GM19438 (cell line): Measurements from ENCODE around the gene SAP30.

ENCODE experiments used
- ATAC-seq: cut with Tn5 transposase; IDR thresholded peaks from one replicate; pipeline ENCODE4 v1.9.1; 2021; ENCODE audit warnings: low read depth; ENCODE audit not compliant: unreplicated experiment

SAP30 gene, protein sequence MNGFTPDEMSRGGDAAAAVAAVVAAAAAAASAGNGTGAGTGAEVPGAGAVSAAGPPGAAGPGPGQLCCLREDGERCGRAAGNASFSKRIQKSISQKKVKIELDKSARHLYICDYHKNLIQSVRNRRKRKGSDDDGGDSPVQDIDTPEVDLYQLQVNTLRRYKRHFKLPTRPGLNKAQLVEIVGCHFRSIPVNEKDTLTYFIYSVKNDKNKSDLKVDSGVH

DNA sequence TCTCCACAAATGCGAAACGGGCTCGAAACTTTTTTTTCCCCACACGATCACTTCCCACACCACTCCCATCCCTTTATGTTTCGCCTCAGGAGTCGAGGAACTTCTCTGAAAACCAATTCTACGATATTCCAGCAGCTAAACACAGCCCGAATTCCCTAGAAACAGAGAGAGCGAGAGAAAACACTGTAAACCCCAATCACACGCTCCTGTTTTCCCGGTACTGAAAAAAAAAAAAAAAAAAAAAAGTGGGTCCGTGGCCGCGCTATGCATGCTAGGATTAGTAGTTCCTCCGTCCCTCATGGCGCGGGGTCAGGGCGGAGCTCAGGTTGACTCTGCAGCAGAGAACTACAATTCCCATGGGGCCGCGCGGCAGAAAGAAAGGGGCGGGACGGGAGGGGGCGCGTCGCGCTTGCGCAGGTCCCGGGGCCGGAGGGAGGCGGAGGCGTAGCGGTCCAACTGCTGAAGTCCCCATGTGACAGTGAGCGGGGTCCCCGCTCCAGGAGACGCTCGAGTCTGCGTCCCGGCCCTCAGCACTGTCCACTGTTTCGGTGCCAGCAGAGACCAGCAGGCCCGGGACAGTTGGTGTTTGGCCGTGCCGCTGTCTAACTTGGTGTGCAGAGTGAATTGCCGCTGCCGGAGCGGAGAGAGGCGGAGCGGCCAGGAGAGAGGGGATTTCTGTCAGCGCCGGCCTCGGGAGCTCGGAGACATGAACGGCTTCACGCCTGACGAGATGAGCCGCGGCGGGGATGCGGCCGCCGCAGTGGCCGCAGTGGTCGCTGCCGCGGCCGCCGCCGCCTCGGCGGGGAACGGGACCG, at the start of gene SAP30:
Gene SAP30, plus strand, starts transcription at position 478 of the 815 bp plus-strand sequence. Its CDS starts 229 bp downstream, at position 707.
- peak; percentile 58 for ATAC-seq

DNA sequence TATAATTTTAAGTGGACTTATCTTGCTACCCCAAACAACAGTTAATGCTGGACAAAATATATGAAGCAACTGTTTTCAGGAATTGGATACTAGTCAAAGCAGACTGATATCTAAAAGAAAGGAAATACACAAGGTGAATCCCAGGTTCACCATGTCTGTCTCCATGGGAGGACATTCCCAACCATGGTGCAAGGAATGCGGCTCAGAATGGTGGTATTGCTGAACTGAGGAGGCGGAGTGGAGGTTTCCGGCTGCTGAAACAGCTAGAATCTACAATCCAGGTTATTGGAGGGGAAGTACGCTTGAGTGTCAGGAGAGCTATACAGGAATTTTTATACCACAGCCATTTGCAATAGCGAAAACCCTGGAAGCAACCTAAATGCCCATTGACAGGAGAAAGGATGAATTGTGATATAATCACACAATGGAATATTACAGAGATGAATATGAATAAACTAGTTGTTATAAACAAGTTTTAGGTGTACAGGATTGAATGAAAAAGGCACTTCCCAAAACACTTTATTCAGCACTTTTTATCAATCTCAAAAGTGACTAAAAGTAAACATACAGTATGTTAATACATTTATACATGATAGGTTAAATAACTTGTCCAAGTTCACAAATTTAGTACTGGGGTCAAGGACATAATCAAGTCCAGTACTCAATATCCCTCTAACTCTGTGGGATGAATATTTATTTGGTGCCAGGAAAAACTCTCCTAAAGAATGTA, 45.6 kb upstream of the SAP30 start:
- ATAC-seq, result no peak

DNA sequence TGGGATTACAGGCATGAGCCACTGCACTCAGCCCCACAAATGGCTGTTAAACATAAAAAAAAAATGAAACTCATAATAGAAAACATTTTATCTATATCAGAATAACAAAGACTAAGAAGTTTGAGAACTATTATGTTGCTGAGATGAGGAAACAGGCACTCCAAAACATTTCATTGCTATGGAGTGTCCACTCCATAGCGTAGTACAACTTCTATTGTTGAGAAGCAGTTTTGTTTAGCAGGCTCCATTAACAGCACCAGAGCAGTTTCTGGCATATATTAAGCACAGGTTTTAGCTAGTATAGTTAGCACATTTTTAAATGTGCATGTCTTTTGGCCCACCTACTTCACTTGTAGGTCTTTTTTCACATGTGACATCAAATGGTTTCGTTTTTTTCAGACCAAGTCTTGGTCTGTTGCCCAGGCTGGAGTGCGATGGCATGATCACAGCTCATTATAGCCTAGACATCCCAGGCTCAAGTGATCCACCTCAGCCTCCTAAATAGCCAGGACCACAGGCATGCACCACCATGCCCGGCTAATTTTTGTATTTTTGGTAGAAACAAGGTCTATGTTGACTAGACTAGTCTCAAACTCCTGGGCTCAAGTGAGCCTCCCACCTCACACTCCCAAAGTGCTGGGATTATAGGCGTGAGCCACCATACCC, 42.4 kb upstream of the SAP30 start:
- no peak for ATAC-seq

DNA sequence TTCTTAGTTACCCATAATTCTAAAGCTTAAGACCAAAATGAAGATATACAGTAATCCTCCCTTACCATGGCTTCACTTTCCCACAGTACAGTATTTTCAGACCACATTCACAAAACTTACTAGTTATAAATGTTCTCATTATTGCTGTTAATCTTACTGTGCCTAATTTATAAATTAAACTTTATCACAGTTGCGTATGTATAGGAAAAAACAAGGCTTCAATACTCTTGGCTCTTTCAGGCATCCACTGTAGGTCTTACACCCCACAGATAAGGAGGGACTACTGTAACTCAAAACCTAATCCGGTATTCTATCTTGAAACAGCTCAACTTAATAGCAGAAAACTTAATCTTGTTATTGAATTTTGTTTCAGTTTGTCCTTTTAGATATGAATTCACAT, 40.2 kb upstream of the SAP30 start:
- ATAC-seq, result no peak

DNA sequence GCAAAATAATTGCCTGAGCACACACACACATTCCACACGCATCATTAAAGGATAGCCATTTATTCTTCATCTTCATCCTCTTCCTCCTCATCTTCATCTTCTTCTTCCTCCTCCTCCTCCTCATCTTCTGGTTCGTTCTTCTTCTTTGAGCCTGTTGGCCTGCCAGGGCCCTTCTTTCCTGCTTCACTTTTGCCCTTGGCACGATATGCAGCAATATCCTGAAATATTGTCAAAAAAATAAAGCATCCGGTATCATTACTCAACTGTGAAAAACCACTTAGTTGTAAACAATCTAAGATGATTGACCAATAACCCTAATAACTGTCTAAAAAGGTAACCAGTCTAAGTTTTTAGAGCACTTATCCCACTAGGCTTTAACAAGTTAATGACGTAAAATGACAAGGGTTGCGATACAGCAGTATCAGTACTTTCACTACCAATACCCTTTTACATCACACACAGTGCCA, 38.7 kb upstream of the SAP30 start:
- ATAC-seq, result no peak

DNA sequence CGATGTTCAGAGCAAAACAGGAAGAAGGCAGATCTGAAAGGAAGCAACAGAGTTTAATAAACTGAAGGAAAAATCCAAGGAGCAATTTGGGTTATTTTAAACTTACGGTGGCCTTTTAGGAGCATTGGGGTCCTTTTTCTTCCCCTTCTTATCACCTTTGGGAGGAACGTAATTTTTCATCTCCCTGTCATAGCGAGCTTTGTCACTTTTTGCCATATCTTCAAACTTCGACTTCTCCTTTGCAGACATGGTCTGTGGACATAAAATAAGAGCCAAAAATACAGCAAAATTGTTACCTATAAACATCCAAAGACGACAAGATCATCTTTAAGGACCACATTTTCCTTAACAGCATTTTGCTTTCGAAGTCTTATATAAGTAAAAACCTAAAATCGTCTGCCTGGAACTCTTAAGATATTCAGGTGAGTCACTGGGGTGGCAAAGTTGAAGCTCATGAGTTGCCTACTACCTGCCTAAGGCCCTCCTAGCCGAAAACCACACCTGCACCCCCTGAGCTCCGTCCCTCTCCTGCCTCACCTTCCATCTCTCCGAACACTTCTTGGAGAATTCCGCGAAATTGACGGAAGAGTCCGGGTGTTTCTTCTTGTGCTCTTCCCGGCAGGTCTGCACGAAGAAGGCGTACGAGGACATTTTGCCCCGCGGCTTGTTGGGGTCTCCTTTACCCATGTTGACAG, 37.6 kb upstream of the SAP30 start:
- no peak for ATAC-seq

DNA sequence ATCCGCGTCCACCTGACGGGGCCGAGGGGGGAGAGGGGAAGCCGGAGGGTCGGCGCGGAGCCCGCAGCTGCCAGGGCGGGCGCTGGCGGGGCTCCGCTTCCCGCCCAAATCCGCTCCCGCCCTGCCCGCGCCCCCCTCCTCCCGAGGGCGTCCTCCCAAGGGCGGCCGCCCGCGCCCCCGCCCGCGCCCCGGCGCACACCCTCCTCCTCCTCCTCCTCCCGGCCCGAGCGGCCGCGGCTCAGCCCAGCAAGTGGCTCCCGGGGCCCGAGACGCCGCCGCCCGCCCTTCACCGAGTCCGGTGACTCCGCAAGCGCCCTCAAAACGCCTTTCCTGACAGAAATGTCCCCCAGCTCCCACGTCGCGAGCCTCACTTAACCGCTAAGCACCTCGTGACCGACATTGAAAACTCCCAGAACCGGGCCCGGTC, 37.1 kb upstream of the SAP30 start:
- no peak for ATAC-seq

DNA sequence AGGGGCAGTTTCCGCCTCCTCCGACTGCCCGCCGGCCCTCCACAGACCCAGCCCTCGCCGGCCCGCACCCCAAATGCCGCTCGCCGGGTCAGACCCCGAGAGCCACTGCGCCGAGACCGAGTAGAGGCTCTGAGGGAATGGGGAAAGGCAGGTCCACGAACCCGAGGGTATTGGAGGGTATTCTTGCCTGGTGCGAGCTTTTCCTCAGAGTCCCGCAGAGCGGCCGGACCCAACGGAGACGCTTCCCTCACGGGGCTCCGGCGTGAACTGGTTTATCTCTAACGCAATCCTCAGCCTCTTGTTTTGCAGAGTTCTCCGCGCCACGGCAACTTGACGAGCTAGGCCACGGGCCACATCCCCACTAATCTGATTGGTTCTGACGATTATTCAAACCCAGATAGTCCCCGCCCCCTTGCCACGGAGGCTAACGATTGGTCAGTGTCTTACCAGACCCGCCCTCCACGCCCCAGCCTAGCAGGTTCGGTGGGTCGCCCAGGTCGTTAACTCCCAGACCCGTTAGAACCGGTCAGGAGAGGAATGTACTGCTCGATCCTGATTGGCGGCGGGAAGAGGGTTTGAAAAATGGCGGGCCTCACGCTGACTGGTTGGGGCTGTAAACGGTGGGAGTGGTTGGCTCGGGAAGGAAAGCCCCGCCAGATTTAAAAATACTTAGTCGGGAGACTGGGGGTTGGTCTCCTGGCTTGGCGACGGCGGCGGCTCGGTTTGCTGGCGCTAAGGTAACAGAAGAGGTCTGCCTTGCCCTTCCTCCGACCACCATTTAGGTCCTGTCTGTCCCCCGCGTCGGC, 36.5 kb upstream of the SAP30 start, which contains the start of gene HMGB2:
Gene HMGB2, minus strand, starts transcription at position 274 of the 806 bp plus-strand sequence. CDS start 709 bp downstream, outside the sequence.
- peak; percentile 83 for ATAC-seq

DNA sequence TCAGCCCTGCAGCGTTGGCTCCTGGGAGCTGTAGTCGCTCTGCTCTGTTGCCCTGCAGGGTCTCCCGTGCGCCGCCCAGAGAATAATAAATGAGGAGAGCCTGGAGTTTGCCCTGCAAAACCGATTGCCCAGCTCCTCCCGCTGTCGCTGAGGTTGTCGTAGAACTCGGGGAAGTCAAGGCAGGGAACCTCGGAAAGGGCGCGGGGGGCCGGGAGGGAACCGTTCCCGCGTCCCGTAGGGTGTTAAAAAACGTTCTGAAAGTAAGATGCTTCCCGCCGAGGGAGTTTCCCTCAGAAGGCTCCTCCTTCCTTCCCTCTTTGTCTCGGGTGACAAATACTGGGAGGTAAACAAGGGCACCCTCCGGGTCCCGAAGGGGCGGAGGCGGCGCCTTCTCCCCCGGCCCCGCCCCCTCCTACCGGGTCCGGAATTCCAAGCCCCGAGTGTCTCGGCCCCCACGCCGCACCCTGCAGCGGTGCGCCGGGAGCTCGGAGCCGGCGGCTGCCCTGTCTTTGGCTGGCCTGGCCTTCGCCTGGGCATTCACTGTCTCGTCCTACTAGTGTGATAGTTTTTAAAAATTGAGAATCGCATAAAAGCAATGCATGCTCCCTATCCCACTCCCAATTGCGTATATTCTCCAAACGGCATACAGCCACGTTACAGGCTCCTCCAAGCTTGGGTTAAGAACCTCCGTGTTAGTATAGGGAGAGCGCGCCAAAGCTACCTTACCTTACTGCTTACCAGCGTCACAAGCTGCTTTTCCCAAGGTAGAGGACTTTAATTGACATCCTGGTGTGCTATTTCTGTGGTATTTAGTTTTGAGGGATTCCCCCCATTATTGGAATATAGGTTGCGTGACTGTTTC, 35.6 kb upstream of the SAP30 start:
- peak; percentile 47 for ATAC-seq

DNA sequence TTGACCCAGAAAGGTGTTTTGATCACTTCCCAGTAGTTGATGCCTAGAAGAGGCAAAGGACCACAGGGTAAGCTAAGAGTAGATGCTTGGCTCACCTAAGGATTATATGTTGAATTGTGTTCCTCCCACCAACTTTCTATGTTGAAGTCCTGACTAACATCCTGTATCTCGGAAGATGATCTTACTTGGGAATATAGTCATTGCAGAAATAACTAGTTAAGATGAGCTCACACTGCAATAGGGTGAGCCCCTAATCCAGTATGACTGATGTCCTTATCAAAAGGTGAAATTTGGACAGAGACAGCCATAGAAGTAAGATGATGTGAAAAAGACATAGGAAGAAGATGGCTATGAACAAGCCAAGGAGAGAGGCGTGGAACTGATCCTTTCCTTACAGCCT, 33.3 kb upstream of the SAP30 start:
- no peak for ATAC-seq

DNA sequence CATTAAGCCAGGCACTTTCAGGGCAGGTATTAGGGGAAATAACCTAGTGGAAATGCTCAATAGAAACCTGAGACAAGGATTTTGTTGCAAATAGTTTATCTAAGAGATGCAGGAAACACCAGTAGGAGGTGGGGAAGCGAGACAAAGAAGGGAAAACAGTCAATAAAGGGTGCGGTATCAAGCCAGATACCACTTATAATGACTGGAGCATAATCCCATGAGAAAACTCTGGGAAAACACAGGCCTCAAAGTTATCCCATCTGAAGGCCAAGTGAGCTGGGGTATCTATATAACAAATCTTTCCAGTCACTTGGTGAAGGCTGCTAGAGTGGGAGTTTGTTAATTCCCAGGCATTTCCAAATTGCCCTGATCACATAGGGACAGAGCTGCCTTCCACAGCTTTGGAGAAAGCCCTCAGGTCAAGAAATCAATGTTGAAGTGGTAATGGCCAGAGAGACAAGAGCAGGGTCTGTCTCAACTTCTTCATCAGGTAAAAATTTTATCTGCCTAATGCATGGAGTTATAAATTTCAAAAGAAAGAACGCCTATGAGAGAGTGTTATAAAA, 26.8 kb upstream of the SAP30 start:
- ATAC-seq, result no peak

DNA sequence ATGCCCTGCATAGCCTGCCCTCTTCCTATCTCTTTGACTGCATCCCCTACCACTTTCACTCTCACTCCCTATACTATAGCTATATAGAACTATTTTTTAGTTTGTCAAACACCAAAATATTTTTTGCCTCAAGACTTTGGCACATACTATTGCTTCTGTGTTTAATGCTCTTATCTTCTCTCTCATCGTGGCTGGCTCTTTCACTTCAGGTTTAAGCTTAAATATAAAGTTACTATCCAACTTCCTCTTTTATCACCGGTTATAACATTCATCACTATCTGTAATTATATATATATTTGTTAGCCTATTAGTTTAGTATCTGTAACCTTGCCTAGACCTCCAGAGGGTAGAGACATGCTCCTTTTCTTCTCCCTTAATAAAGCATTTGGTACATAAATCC, 25.1 kb upstream of the SAP30 start:
- no peak for ATAC-seq

DNA sequence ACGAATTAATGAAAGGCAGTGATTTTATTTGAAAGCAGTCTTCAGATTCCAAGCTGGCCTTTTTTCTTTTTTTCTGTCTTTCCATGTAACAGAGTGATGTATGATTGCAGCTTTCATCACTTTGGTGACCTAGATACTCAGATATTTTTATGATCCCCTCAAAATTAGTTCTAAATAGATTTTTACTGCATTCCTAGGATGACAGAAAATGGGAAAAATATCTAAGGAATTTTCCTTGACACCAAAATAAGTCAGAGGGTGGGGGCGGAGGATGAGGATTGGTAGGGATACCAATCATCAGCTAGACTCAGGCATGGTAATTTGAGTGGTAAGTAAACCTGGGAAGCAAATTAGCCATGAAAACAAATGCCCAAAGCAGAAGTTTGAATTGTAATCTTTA, 24.7 kb upstream of the SAP30 start:
- ATAC-seq, result no peak

DNA sequence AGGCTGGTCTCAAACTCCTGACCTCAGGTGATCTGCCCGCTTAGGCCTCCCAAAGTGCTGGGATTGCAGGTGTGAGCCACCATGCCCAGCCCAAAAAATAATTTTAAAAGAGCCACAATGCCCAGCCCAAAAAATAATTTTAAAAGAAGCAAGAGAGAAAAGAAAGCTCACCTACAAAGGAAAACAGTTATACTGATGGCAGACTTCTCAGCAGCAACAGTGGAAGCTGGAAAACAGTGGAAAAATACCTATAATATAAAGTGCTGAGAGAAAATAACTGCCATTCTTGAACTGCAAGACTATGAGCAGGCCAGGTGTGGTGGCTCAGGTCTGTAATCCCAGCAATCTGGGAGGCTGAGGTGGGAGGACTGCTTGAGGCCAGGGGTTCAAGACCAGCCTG, 23.3 kb upstream of the SAP30 start:
- no peak for ATAC-seq

DNA sequence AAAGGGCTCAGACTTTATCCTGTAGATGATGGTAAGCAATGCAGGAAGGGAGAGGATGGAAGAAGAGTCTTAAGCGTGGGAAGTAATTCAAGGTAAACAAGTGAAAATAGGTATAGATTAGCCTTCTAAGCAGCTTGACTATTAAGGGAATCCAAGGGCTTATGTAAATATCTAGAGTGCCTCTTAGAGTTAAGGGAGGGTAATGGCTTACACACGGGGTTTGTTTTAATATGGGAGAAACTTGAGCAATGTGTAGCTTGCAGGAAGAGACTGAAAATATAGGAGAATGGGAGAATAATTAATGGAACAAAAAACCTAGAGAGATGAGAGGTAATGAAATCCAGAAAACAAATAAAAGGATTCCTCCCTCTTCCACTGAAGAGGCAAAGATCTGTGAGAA, 12.8 kb upstream of the SAP30 start:
- no peak for ATAC-seq

DNA sequence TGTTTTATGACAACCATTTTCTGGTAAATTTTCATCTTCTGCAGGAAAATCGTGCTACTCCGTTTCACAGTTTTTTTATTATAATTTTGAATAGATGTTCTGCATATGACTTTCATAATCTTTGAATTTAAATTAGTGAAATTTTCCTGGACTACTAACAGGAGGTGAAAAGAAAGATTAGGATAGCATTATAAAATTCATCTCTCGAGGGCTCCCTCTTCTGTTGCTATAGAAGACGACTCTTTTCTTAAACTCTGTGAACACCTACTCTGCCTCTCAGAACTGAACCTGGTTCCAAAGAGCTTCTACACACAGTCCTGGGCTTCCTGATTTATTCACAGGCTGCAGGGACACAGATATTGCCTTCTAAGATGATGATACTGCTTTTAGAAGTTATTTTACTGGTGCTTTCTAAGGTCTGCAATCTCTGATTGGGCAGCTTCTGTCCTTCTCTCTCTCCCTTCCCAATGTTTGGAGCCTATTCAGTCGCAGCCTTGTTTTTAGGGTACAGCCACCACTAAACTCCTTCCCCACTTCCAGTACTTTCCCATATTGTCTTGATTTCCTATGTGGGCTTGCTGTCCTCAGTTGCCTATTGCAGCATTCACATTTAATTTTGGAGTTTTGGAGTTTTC, 10.1 kb upstream of the SAP30 start:
- no peak for ATAC-seq

DNA sequence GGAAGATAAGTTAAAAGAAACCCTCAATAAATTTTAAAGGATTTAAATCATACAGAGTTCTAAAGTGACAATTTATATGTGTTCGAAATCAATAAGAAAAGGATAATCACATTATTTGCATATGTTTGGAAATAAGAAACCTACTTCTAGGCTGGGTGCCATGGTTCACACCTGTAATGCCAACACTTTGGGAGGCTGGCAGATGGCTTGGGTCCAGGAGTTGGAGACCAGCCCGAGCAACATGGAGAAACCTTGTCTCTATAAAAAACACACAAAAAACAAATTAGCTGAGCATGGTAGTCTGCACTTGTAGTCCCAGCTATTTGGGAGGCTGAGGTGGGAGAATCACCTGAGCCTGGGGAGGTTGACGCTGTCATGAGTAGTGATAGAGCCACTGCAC, 8.1 kb upstream of the SAP30 start:
- ATAC-seq, result no peak
